PFSK-1 (cell line): ENCODE data around the gene DNAH9.

ENCODE experiments used
- POLR2AphosphoS5 ChIP-seq: IDR thresholded peaks from 2 replicates; pipeline ENCODE4 v1.6.1; 2012; ENCODE audit warnings: low read depth, mild to moderate bottlenecking, control low read depth, low read length, moderate library complexity
- SIN3A ChIP-seq: IDR thresholded peaks from 2 replicates; pipeline ENCODE4 v1.6.1; 2012; ENCODE audit warnings: mild to moderate bottlenecking, low read length, moderate library complexity, borderline replicate concordance; ENCODE audit not compliant: insufficient read depth
- TAF1 ChIP-seq: IDR thresholded peaks from 2 replicates; pipeline ENCODE4 v1.6.1; 2012; ENCODE audit warnings: low read length, control low read depth, borderline replicate concordance; ENCODE audit not compliant: insufficient read depth

DNA sequence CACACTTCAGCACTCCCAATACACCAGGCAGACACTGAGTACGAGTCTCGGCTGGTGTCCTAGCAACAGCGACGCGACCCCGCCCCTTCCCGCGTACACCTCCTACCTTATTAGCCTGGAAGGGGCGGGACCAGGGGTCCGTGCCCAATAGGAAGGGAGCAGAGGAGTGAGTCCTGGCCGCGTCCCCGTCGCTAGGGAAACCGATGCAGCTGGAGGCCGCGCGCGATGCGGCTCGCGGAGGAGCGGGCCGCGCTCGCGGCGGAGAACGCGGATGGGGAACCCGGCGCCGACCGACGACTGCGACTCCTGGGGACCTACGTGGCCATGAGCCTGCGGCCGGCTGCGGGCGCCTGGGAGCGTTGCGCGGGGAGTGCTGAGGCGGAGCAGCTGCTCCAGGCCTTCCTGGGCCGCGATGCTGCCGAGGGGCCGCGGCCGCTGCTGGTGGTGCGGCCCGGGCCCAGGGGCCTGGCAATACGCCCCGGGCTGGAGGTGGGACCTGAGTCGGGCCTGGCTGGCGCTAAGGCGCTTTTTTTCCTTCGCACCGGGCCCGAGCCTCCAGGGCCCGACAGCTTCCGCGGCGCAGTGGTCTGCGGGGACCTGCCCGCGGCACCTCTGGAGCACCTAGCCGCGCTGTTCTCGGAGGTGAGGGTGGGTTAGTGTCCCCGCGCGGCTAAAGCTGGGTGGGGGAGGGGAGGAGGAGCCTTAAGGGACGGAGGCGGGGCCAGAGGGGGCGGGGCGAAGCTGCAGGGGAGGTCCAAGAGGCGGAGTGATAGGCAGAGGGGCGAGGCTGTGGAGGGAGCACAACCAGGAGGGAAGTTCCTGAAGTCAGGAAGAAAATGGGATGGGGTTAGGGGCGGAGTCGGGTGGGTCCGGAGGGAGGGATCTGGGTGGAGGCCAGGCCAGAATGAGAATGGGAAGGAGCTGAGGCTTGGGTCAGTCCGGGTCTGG is at the start of gene DNAH9:
- TF ChIP-seq POLR2AphosphoS5: no peak
- no peak for TF ChIP-seq TAF1
- peak; percentile 43; the same call in 1 of the 2 replicates for TF ChIP-seq SIN3A
